HepG2 (cell line): ENCODE measurements around the gene SMAD7. TPM values are rescaled to one million over a fixed set of nuclear protein-coding genes. Genes with fewer than 3 reads are reported as not detected.
A peak's percentile ranks its signal among the peaks of the same experiment; 100 is the strongest.

Source experiments
- ARHGAP35 ChIP-seq: sonication (generic); formaldehyde crosslinking; IDR thresholded peaks from 2 replicates; pipeline ENCODE4 v1.9.0; 2022; ENCODE audit warnings: mild to moderate bottlenecking, inconsistent platforms, moderate library complexity, missing genetic modification reagents, borderline replicate concordance
- ATF4 ChIP-seq, 2 experiments: fragments of 450-650 bp in 1 of 2; sonication (generic) in 1 of 2; formaldehyde crosslinking; IDR thresholded peaks; 2 replicates each; pipeline versions ENCODE4 v1.5.0 to v1.8.0; 2020 to 2022; ENCODE audit warnings: mild to moderate bottlenecking in 1 of 2, missing genetic modification reagents in 1 of 2
- BCL6 ChIP-seq: IDR thresholded peaks from 2 replicates; pipeline ENCODE4 v1.6.1; 2016; ENCODE audit warnings: missing genetic modification reagents, missing compliant biosample characterization
- CC2D1A ChIP-seq: sonication (generic); formaldehyde crosslinking; IDR thresholded peaks from 2 replicates; pipeline ENCODE4 v1.8.1; 2023; ENCODE audit warnings: mild to moderate bottlenecking, missing genetic modification reagents
- DBP ChIP-seq: sonication (generic); formaldehyde crosslinking; IDR thresholded peaks from 2 replicates; pipeline ENCODE4 v1.4.0; 2020; ENCODE audit warnings: missing genetic modification reagents; ENCODE audit errors: not compliant biosample characterization
- DRAP1 ChIP-seq: IDR thresholded peaks from 2 replicates; pipeline ENCODE4 v1.6.1; 2016; ENCODE audit warnings: missing genetic modification reagents, missing compliant biosample characterization
- ELF3 ChIP-seq: IDR thresholded peaks from 2 replicates; pipeline ENCODE4 v1.6.1; 2016; ENCODE audit warnings: missing genetic modification reagents, missing compliant biosample characterization
- GLI4 ChIP-seq: sonication (generic); formaldehyde crosslinking; IDR thresholded peaks from 2 replicates; pipeline ENCODE4 v1.5.1; 2020; ENCODE audit warnings: missing genetic modification reagents, mild to moderate bottlenecking, moderate library complexity, borderline replicate concordance
- HBP1 ChIP-seq: IDR thresholded peaks from 2 replicates; pipeline ENCODE4 v1.6.1; 2016; ENCODE audit warnings: low read depth, control low read depth
- MATR3 ChIP-seq: sonication (generic); formaldehyde crosslinking; IDR thresholded peaks from 2 replicates; pipeline ENCODE4 v1.4.0; 2020; ENCODE audit warnings: missing genetic modification reagents
- SMAD3 ChIP-seq: sonication (generic); formaldehyde crosslinking; IDR thresholded peaks from 2 replicates; pipeline ENCODE4 v1.4.0; 2020; ENCODE audit warnings: missing genetic modification reagents
- TCF7 ChIP-seq: sonication (generic); IDR thresholded peaks from 2 replicates; pipeline ENCODE4 v1.6.1; 2016; ENCODE audit warnings: antibody characterized with exemption, low read depth
- TEAD3 ChIP-seq: optimal IDR thresholded peaks from 2 replicates; pipeline ENCODE3; 2016; ENCODE audit warnings: borderline replicate concordance
- WIZ ChIP-seq: sonication (generic); formaldehyde crosslinking; IDR thresholded peaks from 2 replicates; pipeline ENCODE4 v1.5.1; 2020; ENCODE audit warnings: mild to moderate bottlenecking, missing genetic modification reagents
- ZNF124 ChIP-seq: sonication (generic); formaldehyde crosslinking; IDR thresholded peaks from 2 replicates; pipeline ENCODE4 v1.4.0; 2020; ENCODE audit warnings: missing genetic modification reagents
- ZNF354B ChIP-seq: sonication (generic); formaldehyde crosslinking; IDR thresholded peaks from 2 replicates; pipeline ENCODE4 v1.8.0; 2022; ENCODE audit warnings: mild to moderate bottlenecking, missing genetic modification reagents
- ZNF414 ChIP-seq: sonication (generic); formaldehyde crosslinking; IDR thresholded peaks from 2 replicates; pipeline ENCODE4 v1.5.0; 2020; ENCODE audit warnings: missing genetic modification reagents
- ZNF609 ChIP-seq: sonication (generic); formaldehyde crosslinking; IDR thresholded peaks from 2 replicates; pipeline ENCODE4 v1.4.0; 2020; ENCODE audit warnings: mild to moderate bottlenecking, missing genetic modification reagents, borderline replicate concordance
- ZNF615 ChIP-seq: sonication (generic); formaldehyde crosslinking; IDR thresholded peaks from 2 replicates; pipeline ENCODE4 v1.5.0; 2020; ENCODE audit warnings: mild to moderate bottlenecking, missing genetic modification reagents, borderline replicate concordance
- ZNF777 ChIP-seq: sonication (generic); formaldehyde crosslinking; IDR thresholded peaks from 2 replicates; pipeline ENCODE4 v1.4.0; 2020; ENCODE audit warnings: missing genetic modification reagents
- polyA plus RNA-seq, 8 experiments: library from polyadenylated mRNA; depleted of rRNA in 3 of 8; stranded (reverse) in 7 of 8; unstranded in 1 of 8; fragments of >200 nt; fragmentation: Illumina TruSeq in 4 of 8; extraction: Trizol in 4 of 8; gene quantifications; 2 replicates each; pipeline versions ENCODE4 v1.2.1 to v1.2.3, GENCODE V29; 2011 to 2016; ENCODE audit warnings: low read depth in 4 of 8, missing spikeins in 1 of 8, mixed read lengths in 1 of 8; ENCODE audit not compliant: insufficient read depth in 1 of 8
- total RNA-seq, 5 experiments: library from RNA; depleted of rRNA; stranded (reverse); fragments of >200 nt; fragmentation: Illumina TruSeq; extraction: Trizol; gene quantifications; 2 replicates each; pipeline ENCODE4 v1.2.3, GENCODE V29; 2016; ENCODE audit warnings: low read depth in 1 of 5

SMAD7 gene
- total and polyA plus RNA-seq, 2 of the 13 experiments (the other 11 are each of a cell fraction or from before 2014, with no cell fraction given) = 17.4 to 24.7 TPM

- TF ChIP-seq ZNF609 (CRISPR knock-in tag) = peak; percentile 54; the same call in 1 of the 2 replicates
- TF ChIP-seq ZNF777 (CRISPR knock-in tag) = 0 out of 2 replicates have a peak, but pooled peaks have one; percentile 46
- no peak for TF ChIP-seq ZNF354B (CRISPR knock-in tag)
- TF ChIP-seq ATF4 (CRISPR knock-in tag; IDR thresholded peaks at IDR 0.05) = 0 out of 4 replicates have a peak, but pooled peaks of 1 of the 2 experiments have one; percentile 20
- no peak for TF ChIP-seq GLI4 (CRISPR knock-in tag)
- no peak for TF ChIP-seq WIZ
- no peak for TF ChIP-seq ZNF615
- TF ChIP-seq TEAD3 = peak; percentile 97
- no peak for TF ChIP-seq TCF7
- 0 out of 2 replicates have a peak, but pooled peaks have one; percentile 56 for TF ChIP-seq HBP1
- TF ChIP-seq ZNF414 = peak; percentile 59; the same call in 1 of the 2 replicates
- no peak for TF ChIP-seq CC2D1A (CRISPR knock-in tag)
- peak; percentile 85 for TF ChIP-seq BCL6 (CRISPR knock-in tag)
- TF ChIP-seq DRAP1 (CRISPR knock-in tag) = peak; percentile 50; the same call in 1 of the 2 replicates
- TF ChIP-seq SMAD3 (CRISPR knock-in tag) = peak; percentile 72; the same call in 1 of the 2 replicates
- TF ChIP-seq DBP = no peak
- TF ChIP-seq ZNF124 (CRISPR knock-in tag) = no peak
- TF ChIP-seq ELF3 = peak; percentile 58; the same call in 1 of the 2 replicates
- no peak for TF ChIP-seq MATR3 (CRISPR knock-in tag)
- no peak for TF ChIP-seq ARHGAP35
Observed at GRCh38 chr18:48942554-48943261, 8.1 kb downstream of the SMAD7 start (continued).
